Effector CD8-positive, alpha-beta T cell (primary cell): ENCODE measurements around the gene OCA2.
"Not testable (repeated sequence)": the region's sequence is repeated elsewhere in the genome, so short reads cannot be mapped to it uniquely, and the experiment has no call there.

Source experiments
- DNase-seq: peaks from one replicate; lab custom pipeline; 2025; lab: John Stamatoyannopoulos, UW

Gene OCA2

DNA sequence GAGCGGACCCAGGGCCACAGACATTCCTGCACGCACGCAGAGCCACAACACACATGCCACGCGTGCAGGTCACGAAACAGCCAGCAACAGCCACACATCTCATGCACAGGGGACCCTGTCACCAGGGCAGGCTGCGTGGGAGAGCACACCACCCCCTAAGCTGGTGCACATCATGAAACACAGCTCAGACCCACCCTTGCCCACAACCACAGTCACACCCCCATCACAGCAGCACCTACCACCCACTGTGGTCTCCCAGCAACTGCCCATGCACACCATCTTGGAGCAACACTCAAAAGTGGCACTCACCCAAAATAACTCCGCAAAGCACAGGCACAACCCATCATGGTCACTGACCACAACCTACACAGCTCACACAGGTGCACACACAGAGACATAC, 75.7 kb downstream of the OCA2 start:
- no peak for DNase-seq

GRCh38 chr15:28022961-28023360, 76.2 kb downstream of the OCA2 start:
- DNase-seq = no peak

- DNase-seq = no peak
Observed at GRCh38 chr15:28022181-28022580, 76.9 kb downstream of the OCA2 start.

GRCh38 chr15:28021281-28022039, 77.7 kb downstream of the OCA2 start:
- no peak for DNase-seq

DNA sequence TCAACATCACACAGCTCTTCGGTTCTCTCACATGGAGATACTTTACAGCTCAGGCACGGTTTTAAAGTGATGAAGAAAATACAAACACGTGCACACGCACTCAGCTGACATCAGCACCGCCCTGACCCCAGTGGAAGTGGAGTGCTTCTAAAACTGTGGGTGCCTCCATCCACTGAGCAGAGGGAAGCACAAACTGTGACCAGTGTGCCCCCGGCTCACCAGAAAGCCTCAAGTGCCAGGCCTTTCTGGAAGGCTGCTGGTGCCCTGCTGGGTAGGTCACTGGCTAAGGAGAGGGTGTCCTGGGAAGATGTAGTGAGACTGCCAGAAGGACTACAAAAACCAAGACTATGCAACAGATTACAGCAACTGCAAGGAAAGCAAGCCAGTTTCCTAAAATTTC, 78.5 kb downstream of the OCA2 start:
- DNase-seq = no peak

- no peak for DNase-seq
Observed at GRCh38 chr15:28019594-28020309, 79.4 kb downstream of the OCA2 start.

DNA sequence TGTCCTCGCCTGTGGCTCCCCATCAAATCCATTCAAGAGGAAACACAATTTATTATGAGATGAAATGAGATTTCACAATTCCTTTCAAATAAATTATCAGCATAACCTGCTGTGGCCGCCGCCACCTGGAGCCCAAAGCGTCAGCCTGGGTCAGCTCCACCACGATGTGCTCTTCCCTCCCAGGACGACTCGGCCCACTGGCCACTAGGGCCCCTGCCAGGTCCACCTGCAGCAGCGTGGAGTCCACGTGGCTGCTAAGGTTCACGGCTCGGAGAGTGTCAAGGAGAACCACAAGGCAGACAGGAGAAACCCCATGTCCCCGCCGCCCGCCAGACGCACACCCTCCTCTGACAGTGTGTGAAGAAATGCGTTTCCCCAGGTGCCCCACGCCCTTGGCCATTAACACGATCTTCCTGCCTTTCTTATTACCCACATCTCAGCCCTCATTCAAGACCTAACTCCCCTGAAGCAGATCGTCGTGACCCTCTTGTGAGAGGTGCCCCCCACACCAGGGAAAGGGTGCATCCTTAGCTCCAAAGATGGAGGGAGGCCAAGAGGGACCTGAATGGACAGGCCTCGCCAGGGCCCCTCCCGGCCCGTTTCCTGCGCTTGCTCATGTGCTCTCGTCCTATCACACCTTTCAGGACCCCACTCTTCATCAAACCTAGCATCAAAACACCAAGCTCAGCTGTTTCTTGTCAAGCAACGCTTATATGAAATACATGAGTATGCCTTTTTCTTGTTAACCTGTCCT, 80.6 kb downstream of the OCA2 start:
- DNase-seq = no peak

DNA sequence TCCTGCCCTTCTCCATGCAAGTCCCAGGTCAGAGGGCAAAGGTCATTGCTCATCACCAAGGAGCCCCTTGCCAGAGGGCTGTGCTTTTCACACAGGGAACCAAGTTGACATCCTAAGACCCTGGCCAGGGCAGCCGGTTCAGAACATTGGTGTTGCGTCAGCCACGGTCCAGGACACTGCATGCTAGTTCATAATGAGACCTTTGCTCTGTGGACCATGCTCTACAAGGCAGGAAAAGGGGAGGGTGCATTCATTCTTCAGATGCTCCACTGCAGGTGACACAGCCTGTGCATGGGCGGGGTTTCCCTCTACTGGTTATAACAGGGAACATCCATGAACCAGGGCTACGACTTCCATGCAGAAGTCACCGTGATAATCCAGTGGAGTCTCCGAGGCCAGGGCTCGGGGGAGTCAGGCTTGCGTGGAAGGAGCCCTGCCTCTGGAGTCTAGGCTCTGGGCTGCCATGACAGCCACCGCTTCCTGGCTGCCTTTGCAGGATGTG, 81.6 kb downstream of the OCA2 start:
- no peak for DNase-seq

- DNase-seq = no peak
Observed at GRCh38 chr15:28015855-28016254, 83.3 kb downstream of the OCA2 start.

DNA sequence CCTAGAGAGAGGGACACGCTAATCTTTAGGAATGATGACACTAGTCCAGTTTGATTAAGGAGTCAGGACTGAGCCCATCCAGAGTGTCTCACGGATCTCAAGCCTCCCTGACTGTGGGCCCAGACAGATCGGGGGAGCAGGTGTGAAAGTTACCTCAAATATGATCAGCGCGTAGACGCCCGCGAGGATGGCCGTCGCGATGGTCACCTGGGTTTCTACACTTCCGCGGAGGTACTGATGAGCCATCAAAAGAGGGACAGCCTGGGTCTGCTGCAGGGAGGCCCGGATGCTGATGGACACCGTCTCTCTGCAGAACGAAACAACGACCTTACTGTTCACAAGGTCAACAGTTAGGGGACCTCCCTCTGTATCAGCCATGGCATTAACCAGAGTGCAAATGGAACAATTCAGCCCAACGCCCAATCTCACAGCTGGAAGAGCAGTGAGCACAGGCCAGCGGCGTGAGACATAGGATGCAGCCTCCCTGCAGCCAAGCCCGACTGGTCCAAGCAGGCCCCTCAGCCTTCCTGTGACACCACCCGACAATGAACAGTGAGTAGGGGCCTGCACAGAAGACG, 84.4 kb downstream of the OCA2 start:
- no peak for DNase-seq

DNA sequence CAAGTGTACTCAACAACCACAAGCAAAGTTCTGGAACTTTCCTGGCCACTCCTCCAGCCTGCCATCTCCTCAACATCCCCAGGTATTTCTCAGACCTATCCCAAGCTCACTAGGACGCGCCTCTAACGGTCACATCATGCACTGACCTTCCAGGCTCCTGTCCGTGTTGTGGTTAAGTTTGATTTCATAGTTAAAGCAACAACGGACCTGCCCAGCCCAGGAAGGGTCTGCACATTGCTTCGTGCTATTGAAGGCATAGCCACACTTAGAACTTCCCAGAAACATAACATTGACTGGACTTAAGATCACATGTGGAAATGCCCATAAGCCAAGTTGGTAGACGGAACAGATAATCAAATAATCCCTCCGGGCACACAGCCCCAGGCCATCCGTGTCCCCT, 85.1 kb downstream of the OCA2 start:
- no peak for DNase-seq

- no peak for DNase-seq
Observed at GRCh38 chr15:28013480-28013879, 85.6 kb downstream of the OCA2 start.

DNA sequence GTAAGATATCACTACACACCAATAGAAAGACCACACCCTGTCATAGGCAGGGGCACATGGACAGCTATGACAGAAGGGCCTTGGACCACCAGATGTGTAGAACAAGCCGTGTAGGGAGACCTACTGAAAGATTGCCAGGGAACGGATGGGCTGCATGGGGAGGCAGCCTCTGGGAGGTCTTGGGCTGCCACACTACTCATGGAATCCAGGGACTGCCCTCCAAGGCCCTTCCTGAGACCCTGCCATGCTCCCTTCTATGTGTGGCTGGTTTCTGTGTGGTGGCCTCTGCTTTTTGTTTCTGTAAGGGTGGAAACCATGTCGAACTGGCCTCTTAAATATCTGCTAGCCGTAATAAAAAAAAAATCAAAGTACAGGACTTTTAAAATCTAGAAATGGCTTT, 86.9 kb downstream of the OCA2 start:
- no peak for DNase-seq

DNA sequence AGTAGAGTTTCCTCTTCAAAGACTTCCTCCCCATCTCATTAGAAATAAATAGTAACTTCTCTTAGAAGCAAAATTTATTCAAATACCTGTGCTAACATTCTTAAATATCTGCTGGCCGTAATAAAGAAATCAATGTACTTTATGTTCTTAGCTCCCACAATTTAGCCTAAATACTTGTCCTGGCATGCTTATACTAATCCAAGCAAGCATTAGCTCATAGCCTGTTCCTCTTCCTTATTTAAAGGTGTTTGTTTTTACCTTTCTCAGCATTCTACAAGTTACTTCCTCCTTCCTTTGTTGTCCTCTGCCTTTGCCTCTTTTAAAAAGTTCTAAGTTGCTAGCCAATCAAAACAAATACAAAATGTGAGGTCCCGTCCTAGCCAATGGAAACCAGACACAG, 90.9 kb downstream of the OCA2 start:
- not testable (repeated sequence) for DNase-seq

DNA sequence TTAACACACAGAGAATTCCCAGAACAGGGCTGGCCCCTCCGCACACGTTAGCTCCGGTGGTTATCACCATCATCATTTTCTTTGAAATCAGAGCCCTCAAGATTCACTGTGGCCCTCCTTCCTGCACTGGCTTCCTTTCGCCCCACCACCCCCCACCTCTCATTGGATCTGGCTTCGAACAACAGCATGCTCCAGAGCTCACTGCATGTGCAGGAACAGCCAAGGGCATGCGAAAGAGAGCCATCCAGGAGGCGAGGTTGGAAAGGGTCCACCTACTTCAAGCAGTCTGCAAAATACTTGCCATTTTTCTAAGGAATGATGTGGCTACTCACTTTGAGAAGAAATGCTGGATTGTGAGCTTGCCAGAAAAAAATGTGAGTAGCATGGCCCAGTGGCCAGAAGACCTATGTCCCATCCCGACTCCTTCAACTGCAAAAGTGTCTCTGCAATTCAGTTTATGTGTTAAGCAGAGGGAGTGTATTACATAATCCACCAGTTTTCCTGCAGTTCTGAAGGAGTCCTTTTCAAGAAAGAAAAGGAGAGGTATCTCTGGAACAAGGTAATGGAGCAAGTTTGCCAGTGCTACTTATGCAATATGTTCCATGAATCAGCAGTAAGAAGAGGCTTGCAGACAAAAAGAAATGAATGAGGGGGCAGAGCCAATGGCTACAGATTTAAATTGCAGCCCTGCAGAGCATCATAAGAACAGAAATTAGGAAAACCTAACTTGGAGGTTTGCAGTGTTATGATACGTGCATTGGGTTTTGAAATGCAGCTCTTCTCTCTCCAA, 92.8 kb downstream of the OCA2 start:
- DNase-seq = no peak

GRCh38 chr15:28005004-28005527, 94.0 kb downstream of the OCA2 start:
- no peak for DNase-seq

DNA sequence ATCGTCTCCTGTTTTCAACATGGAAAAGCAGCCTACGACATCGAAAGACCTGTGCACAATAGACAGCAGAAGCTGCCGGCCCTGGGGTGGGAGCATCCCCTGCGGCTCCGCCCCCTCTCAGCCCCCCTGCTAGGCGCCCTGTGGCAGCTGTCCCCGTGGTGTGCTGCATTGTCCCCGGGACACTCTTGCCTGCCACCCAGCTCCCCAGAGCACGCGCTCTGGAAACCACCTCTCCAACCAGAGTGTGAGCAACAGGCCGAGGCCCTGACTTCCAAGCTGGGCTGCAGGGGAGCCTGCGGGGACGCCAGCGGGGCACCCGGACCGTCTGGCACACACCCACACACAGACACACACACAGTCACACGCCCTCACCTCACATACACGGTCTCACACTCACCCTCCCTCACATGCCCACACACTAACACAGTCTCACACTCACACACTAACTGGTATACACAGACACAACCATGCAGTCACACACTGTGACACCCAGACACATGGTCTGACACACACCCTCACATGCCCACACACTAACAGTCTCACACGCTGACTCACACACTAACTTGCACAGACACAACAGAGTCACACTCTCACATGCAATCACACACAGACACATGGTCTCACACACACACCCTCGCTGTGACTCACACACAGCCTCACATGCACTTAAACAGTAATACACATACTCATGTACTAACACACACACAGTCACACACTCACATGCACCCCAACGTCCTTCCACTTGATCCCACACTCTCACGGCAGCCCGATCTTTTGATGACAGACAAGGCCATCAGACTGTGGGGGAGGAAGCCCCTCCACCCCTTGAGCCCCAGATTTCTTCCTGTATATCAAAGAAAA, 94.7 kb downstream of the OCA2 start:
- DNase-seq = no peak

- no peak for DNase-seq
Observed at GRCh38 chr15:28003302-28004037, 95.6 kb downstream of the OCA2 start.

- DNase-seq = no peak
Observed at GRCh38 chr15:28002867-28003266, 96.2 kb downstream of the OCA2 start.
